Spleen (tissue), 7 donors: ENCODE measurements around the gene NPAS4.

Source experiments
- CTCF ChIP-seq, 11 experiments: fragments of 200-600 bp in 7 of 11; fragments of 450-650 bp in 4 of 11; sonication (generic) in 4 of 11; IDR thresholded peaks in 8 of 11; conservative IDR thresholded peaks in 3 of 11; 1 replicate in 7 of 11; 2 replicates in 4 of 11; pipeline versions ENCODE4 v1.4.0 to v1.8.0; 2016 to 2021; ENCODE audit warnings: antibody characterized with exemption in 11 of 11, inconsistent platforms in 4 of 11, mild to moderate bottlenecking in 1 of 11
- POLR2A ChIP-seq, 3 donors: fragments of 450-650 bp; IDR thresholded peaks; one replicate each; pipeline ENCODE4 v1.5.1; 2017; ENCODE audit warnings: antibody characterized with exemption in 3 of 3, mild to moderate bottlenecking in 1 of 3
- POLR2AphosphoS5 ChIP-seq, 3 donors: sonication (generic); formaldehyde crosslinking; IDR thresholded peaks; one replicate each; pipeline ENCODE4 v1.5.1; 2017; ENCODE audit warnings: antibody characterized with exemption in 3 of 3
- donor health status: DM: no; HTN: no; CAD: no; lungs with moderate emphysema.
- donor health status: DM: no; HTN: no; CAD: no.
- donor health status: DM: no; HTN: no; CAD: no.

GRCh38 chr11:66411323-66411722 is 9.5 kb upstream of the NPAS4 start:
- TF ChIP-seq POLR2A (IDR thresholded peaks at IDR 0.05) (no peak), CTCF (IDR thresholded peaks at IDR 0.05 in 8 of 11, conservative IDR thresholded peaks at IDR 0.05 in 3 of 11) (no peak), POLR2AphosphoS5 (IDR thresholded peaks at IDR 0.05) (no peak)
